Measurements from ENCODE around the gene GRID2IP.
"Not testable (repeated sequence)": the region's sequence is repeated elsewhere in the genome, so short reads cannot be mapped to it uniquely, and the experiment has no call there.

GRID2IP gene

DNA sequence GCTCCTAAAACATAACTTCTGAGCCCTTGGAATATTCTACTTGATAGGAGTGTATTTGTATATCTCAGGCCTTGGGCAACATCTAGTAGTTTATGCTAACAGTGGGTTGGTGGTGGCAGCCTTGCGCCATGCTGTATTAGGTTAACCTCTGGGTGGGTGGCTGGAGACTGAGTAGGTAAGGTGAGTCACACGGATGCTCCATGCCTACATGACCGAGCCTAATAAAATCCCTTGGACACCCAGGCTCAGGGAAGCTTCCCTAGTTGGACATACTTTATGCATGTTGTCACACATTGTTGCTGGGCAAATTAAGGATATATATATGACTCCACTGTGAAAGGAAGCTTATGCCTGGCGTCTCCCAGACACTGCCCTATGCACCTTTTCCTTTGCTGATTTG, 97.5 kb downstream of the GRID2IP start:
- DNase-seq (ENCODE audit: low read depth in 2 of 3, low spot score in 1 of 3), result no peak

DNA sequence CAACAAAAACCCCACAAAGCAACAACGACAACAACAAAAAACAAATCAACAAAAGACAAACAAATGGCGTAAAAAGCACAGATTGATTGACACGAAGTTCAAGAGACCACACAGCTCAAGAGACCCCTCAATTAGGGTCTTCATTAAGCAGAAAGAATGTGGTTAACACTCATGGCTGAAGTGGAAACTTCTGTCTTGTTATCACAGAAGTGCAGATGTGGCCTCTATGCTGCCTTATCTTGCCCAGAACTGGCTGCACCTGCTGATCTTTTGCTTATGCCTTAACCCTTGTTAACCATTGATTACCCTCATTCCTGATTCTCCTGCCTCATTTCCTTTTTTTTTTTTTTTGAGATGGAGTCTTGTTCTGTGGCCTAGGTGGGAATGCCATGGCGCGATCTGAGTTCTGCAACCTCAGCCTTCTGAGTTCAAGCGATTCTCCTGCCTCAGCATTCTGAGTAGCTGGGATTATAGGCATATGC, 100.0 kb downstream of the GRID2IP start:
- no peak for DNase-seq (ENCODE audit: low read depth in 2 of 3, low spot score in 1 of 3)

- DNase-seq (ENCODE audit: low read depth in 2 of 3, low spot score in 1 of 3), result not testable (repeated sequence)
Observed at GRCh38 chr7:6450591-6450990, 100.7 kb downstream of the GRID2IP start.

- DNase-seq (ENCODE audit: low read depth in 2 of 3, low spot score in 1 of 3), result not testable (repeated sequence)
Observed at GRCh38 chr7:6449884-6450283, 101.4 kb downstream of the GRID2IP start.

GRCh38 chr7:6448943-6449543, 102.2 kb downstream of the GRID2IP start:
- DNase-seq (ENCODE audit: low read depth in 2 of 3, low spot score in 1 of 3), result no peak

- peak; percentile 89 to 93 (median 92) for DNase-seq (ENCODE audit: low read depth in 2 of 3, low spot score in 1 of 3)
Observed at GRCh38 chr7:6447581-6448199, 103.6 kb downstream of the GRID2IP start, which contains the start of gene DAGLB. TSS of gene DAGLB (minus strand) at chr7:6447954. CDS start at chr7:6447842, 112 bp downstream.

Measured in stimulated activated CD4-positive, alpha-beta T cell treated with anti-CD3 and anti-CD28 coated beads, Interleukin-12 subunit alpha, Interleukin-12 subunit beta, amount 100 ng/mL, for 48 hours (primary cell).